Right hindlimb (tissue), 1 donor: ENCODE data around the gene VSIR.

ENCODE experiments used
- DNase-seq: peaks from one replicate; pipeline ENCODE4 v3.0.0-alpha.2; 2018

Gene VSIR

DNA sequence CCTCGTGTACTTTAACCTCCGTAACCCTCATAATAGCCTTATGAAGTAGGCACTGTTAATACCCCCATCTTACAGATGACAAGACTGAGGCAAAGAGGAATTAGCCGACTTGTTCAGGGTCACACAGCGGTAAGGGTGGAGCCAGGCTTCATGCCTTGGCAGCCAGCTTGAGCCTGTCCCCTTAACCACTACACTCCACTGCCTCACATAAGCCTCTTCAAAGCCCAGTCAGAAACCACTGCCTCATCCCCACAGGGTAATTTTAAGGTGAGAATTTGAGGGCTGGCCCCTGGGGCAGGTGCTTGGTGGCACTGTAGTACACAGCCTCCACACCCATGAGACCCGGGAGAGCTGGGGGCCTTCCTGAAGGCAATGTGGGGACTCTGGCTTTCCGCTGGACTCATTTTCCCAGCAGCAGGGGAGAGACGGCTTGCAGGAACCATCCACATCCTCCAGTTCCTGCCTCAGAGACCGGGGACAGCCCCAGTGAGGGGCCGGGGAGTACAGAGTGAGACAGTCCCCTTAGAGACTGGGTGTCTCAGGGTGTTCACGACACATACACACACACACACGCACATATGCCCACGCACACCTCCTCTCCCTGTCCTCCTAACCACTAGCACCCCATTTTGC is 46.1 kb downstream of the VSIR start:
- no peak for DNase-seq

DNA sequence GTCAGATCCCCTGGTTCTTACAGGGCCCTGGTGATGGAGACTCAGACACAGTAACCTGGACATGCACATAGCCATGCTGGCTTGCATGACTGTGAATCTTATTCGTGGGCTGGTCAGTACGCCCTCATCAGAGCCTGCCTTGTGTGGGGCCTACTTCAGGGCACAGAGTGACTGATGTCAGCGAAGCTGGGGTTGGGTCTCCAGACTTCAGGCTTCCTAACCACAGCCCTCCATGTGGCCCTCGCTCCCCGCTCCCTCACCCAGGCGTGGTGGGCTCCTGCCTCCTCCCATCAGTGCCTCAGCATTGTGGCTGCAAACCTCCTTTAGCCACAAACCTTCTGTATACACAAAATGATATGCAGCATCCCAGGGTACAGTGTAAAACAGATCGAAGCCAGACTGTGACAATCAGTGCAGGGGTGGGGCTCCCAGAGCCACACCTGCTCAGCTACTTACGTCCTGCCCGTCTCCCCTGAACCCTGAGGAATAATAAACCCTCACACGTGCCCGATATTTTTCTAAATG is 46.7 kb downstream of the VSIR start:
- DNase-seq = no peak

DNA sequence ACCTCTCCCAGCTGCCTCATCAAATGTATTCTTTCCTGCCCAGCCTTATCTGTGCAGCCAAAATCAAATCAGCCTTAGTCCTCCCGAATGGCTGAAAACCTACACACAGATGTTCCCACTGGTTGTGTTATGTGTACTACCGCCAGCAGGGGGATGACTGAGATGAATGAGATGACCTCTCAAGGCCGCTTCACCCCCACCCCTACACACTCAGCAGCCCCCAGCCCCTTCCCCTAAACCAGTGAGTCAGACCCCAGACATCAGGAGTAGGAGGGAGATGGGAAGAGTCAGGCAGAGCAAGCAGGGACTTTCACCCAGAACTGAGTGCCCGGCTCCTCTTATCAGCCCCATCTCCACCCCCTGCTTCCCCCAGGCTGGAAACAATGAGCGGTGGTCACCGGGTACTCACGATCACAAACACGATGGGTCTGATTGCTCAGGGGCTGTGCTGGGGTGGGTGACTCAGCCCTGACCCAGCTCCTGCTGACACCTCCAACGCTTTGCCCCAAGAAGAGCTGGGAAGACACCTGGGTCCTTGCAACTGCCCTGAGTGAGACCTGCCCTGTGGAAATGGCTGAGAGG is 47.2 kb downstream of the VSIR start:
- no peak for DNase-seq

DNA sequence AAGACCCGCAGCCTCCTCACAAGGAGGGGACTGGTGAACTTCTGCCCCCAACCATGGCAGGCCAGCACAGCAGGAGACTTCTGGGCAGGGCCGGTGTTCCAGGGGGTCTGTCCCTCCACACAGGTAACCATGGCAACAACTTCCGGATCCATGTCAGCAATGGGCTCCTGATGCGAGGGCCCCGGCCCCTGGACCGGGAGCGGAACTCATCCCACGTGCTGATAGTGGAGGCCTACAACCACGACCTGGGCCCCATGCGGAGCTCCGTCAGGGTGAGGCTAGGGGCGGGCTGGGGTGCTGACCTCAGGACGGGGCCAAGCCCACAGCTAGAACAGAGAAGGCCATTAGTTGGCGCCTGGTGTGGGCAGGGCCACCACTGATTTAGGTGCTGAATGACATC is 48.1 kb downstream of the VSIR start:
- no peak for DNase-seq

DNA sequence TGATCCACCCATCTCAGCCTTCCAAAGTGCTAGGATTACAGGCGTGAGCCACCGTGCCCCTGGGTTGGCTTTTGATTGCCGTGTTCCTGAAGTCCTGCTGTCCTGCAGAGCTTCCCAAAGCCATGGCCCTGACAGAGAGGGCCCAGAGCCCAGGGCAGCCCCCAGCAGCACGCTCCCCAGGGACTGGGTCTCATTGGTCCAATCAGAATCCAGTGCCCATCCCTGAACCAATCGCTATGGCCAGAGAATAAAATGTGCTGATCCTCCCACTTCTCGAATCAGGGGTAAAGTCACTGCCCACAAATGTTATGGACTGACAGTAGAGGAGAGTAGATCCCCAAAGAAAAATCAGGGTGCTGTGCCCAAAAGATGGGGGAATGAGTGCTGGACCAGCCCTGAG is 48.8 kb downstream of the VSIR start:
- DNase-seq = no peak

DNA sequence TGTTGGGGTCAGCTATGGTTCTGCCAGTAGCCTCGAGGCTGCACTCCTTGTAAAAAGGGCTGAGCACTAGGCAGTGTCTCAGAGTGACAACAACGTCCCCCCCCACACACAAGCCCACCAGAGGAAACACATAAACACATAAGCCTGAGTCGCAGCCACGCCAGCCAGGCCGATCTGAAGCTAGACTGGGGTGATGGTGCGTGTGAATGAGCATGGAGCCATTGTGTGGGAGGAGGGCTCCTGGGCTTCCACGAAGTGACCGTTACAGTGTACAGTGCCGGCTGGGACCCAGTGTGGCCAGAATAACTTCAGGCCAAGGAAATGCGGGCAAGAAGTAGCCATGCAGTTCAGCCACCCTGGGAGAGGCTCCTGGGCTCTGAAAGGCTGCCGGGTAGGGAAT is 50.0 kb downstream of the VSIR start:
- no peak for DNase-seq

DNA sequence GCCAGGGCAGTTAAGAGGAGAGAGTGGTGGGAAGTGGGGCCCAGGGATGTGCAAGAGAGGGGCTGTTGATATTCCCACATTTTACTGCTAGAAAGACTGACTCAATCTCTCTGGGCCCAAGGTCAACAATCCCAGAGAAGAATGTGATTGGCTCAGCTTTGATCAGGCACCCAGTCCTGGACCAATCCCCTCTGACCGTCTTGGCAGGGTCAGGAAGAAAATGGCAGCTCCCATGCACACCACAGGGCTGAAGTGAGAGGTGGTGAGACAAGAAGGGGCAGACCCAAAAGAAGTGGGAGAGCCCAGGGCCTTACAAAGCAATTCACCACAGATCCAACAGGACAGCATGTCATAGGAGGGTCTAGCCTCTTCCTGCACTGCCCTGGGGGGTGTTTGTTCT is 50.5 kb downstream of the VSIR start:
- DNase-seq = no peak

DNA sequence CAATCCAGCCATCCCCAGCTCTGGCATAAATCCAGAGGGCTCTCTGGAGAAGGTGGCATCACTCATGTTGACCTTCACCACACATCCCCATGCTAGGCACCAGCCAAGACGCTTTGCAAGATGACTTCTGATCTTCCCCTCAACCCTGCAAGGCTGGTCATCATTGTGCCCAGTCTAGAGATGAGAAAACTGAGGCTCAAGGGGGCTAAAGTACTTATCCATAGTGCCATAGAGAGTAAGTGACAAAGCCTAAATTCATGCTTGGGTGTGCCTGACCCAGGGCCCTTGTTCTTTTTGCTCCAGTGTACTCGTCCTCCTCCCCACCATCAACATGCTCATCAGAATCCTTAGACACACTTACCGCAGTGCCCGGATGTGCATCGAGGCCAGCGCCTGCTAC is 52.0 kb downstream of the VSIR start:
- DNase-seq = no peak

DNA sequence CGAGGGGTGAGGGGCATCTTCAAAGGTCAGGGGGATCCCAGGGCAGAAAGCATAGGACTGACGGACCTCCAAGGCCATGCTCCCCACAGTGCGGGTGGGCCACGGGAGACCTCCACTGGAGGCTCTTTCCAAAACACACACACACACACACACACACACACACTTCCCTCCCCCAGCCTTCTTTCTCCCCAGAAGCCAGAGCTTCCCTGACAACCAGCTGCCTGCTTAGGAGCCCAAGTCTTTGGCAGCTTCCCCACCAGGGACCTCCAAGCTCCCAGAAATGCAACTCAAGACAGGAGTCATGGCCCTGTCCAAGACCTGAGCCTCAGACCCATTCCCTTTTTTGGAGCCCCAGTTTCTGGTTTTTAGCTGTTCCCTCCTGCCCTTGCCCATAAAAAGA is 53.0 kb downstream of the VSIR start:
- DNase-seq = no peak

DNA sequence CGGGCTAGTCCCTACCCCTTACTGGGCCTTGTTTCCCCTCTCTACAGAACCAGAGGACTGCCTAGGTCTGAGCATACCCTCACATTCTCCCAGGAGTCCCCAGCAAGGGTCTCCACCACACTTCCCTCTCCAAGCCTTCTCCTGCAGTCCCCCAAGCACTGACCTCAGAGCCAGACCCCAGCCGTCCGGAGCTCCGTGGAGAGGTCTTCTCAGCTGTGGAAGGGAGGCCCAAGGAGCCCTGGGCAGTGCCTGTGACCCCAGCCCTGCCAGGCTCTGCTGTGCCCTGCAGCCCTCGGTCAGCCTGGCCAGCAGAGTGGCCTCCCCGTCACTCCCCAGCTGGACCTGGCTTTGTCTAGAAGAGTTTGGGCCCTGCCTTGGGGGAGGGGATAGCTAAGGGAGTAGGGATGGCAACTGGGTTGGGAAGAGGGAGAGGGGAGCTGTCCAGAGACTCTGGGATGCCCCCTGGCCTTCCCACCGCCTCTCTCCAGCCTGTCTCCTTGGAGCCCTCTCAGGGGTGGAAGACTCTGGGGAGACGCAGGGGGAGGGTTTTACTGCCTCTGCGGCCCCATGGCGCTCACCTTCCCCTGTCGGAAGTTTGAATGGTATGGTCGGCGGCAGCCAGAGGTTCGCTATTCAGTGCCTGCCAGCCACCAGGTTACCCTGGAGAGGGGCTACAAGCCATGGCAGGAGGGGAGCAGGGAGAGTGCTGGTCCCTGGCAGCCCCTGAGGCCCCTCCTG is 53.7 kb downstream of the VSIR start, which contains the start of gene C10orf105:
Gene C10orf105, minus strand, starts transcription at position 315 of the 738 bp plus-strand sequence. CDS start 3,441 bp downstream, outside the sequence.
- DNase-seq = no peak

DNA sequence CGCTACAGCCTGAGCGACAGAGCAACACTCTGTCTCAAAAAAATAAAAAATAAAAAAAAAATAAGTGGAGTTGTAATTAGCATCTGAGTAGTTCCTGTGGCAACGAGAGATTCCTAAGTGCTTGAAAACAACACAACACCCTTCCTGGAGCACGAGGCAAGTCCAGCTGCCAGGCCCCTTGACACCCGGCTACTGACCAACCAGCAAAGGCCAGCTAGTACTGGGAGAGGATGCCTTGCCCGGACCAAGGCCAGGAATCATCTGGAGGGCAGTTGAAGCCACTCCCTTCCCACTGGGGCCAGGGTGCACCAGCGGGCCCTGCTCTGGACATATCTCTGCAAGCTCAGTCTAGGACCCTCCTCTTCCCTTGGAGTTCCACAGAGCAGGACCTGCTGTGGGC is 54.3 kb downstream of the VSIR start:
- no peak for DNase-seq

DNA sequence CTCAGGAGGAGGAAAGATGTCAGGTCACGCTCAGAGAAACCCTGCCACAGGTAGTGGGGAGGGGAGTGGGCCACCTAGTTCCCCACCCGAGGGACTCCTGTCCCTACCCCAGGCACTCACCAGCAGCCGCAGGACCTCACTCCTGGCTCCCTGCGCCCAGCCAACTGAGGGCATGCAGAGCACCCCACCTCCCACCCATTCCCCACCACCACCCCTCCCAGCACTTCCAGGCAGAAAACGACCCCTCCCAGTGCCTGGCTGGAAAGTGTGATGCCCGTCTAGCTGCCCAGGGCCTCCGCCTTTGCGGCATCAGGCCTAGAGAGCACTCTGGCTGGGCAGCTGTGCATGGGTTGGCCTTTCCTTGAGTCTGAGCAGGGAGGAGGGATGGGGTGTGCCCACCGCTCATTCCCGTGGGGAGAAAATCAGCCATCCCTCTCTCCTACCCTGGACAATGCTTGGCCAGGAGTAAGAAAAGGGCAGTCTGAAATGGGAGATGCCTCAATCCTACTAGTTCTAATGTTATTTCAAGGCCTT is 55.1 kb downstream of the VSIR start:
- DNase-seq = no peak

DNA sequence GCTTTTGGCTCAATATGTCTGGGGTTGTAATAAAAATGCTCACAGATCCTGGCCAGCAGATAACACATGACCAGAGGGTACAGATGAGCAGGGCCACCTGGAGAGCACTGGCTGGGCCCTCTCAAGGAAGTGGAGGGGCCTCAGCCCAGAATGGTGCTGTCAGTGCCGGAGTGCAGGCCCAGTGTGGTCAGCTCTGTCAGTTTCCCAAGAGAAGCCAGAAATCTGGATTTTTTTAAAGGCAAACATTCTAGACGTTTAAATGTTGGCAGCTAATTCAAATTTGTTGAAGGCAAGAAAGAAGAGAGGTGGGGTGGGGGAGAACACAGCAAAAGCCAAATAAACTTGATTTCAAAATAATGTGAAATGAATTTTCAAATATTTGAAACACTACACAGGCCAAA is 55.8 kb downstream of the VSIR start:
- DNase-seq = no peak

DNA sequence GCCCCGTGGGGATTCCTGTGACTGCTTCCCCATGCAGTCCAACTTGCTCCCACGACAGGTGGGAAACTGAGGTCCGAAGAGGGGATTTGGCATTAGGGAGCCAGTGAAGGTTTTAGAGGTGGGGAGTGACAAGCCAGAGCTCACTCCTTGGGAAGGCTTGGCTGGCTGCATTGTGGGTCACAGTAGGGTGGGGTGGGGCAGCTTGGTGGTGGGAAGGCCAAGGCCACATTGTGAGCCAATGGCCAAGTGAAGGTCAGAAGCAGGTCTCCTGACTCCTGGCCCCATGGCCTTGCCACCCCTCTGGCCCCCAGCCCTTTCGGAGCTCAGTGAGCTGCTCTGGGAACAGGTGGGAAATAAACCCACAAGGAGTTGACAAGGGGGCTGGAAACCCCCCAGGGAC is 56.3 kb downstream of the VSIR start:
- no peak for DNase-seq

DNA sequence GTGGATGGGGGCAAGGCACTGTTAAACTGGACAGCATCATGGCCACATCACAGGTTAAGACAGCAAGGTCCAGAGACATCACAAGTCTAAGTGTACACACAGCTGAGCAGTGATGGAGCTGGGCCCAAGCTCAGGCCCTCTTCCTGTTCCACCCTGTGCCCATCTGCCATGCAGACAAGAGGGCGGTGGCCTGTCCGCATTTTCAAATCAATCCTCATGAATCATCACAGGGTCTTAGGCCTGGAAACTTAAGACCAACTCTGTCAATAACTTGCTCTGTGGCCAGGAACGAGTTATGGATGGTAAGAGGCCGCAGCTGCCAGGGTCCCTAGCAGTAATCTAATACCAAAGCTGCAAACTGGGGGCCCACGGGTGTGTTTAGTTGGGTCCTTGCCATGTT is 56.9 kb downstream of the VSIR start:
- no peak for DNase-seq

DNA sequence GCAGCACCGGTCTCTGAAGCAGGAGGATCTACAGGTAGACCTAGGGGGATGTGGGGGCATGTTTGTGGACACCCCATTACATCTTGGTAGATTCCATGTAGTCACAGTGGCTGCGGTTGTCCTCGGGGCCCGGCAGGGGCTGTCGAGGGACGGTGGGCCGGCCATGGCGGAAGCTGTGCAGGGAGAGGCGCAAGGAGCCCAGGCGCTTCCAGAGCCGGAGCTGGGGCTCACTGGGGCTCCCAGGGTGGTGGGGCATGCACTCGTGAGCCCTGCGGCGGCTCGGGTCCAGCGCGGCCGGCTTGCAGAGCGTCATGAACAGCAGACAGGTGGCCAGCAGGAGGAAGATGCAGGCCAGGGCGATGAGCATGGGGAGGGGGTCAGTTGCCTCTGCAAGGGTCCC is 57.5 kb downstream of the VSIR start:
- no peak for DNase-seq

DNA sequence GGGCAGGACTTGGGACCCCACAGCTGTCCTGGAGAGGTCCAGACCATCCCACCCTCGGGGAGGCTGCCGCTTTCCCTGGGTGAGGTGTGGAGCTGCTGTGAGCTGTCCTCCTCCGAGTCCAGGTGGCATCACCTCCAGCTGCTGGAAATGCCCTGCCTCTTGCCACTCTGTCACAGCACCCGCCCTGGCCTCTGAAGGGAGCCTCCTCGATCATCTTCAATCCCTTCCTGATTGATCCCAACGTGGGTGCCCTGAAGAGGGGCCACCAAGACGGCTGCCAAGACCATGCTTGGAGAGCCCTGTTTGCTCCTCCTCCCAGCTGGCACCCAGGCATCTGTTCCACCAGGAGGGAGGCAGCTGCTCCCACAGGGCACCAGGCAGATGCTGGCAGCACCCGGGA is 58.3 kb downstream of the VSIR start:
- DNase-seq = no peak

DNA sequence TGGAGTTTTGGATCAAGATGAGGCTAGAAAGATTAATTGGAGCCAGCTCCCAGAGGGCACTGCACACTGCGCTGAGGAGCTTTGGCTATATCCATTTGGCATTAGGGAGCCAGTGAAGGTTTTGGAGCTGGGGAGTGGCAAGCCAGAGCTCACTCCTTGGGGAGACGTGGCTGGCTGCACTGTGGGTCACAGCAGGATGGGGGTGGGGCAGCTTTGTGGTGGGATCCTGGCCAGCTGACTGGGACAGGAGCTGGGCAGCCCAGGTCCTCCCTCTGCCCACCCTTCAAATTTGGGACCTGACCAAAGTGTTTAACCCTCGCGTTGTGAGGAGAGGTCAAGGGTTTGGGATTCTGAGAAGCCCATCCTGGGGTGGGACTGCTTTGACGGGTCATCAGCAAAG is 58.7 kb downstream of the VSIR start:
- no peak for DNase-seq

DNA sequence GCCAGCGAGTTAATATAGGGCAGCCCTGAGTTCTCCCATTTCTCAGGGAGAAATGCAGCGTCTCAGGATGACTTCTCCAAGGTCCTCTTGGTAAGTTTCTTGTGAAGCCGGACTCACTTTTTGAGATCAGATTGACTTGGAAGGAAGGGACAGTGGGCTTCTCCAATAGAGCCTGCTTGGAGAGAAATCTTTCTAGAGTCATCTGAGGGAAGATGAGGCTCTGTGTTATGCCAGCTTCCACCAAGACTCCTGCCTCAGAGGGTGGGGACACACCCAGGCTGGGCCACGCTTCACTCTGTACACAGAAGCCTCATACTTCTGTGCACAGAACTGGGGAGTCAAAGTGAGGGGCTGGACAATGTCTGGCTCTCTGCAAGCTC is 59.3 kb downstream of the VSIR start:
- no peak for DNase-seq

DNA sequence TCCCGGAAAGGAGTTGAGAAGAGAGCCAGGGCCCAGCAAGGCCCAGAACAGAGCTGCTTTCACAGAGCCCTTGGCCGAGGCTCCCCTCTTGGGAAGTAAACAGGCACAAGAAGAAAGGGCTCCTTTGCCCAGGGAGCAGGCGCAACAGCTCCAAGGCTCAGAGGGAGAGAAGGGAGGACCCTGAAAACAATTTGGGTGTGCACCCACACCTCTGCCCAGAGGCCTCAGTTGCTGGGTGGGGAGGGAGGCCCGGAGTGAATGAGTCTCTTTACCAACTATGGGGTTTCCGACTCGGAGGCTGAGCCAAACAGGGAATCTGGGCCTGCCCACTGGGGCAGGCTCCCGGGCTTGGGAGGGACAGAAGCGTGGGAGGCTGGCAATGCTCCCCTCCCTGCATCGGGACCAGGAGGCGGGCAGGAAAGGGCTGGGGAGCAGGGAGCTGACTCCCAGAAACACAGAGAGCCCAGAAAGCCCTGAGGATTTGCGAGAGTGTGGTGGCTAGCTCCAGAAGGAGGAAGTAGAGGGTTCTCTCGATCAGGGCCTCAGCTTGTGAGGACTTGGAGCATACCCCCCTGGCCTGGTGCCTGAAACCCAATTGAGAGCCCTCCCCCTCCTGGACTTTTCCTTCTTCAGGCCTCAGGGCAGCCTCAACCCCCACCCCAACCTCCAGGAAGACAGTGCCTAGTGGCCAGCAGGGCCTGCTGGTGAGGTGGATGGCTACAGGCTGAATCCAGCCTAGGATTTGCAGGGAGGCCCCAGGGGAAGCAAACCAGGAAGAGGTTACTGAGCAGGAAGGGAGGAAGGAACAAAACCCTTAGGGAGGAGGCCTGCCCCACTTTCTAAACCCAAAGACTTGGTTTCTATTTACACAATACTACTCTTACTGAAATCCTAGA is 59.9 kb downstream of the VSIR start:
- peak; percentile 86 for DNase-seq

DNA sequence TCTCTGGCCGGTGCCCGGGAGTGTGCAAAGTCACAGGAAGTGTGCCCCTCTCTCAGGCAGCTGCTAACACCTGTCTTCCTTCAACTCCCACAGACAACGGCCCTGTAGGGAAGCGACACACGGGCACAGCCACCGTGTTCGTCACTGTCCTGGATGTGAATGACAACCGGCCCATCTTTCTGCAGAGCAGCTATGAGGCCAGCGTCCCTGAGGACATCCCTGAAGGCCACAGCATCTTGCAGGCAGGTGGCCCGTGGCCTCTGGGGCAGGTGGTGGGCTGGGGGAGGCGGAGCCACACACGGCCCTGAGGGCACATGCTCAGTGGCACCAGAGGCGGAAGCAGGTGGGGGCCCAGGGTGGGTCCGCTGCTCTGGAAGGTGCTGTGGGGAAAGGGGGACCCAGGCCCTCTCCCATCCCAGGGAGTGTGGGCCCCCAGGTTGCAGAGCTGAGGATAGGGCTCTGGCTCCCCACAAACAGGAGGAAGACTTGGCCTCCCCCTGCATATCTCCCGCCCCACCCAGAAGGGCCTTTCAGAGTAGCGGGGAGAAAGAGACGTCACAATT is 60.7 kb downstream of the VSIR start:
- DNase-seq = no peak

DNA sequence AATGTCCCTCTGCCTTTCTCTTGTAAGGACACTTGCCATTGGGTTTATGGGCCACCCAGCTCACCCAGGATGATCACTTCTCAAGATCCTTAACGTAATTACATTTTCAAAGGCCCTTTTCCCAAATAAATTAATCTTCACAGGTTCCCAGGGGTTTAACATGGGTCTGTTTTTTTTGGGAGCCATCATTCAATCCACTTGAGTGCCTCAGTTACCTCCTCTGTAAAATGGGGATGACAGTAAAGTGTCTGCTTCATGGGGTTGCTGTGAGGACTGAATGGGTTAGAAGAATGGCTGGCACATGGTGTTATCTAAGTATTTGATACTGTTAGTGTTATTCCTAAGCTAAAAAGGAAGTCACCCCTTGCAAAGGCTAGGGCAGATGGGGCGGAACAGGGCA is 61.1 kb downstream of the VSIR start:
- no peak for DNase-seq
